ENCODE results near the gene CRACDL. TPM values are rescaled to one million over a fixed set of nuclear protein-coding genes. Genes with fewer than 3 reads are reported as not detected.

Gene CRACDL
- total RNA-seq, 4 donors from 2014 or later = 7.2 to 19.0 (median 15.4) TPM

- 89 to 90% methylated on average over 7 of the region's 7 CpGs for WGBS, 2 donors
- H3K27me3 ChIP-seq = no peaks in the 10 kb centered on the region
- no peak for DNase-seq (ENCODE audit: low spot score in 2 of 2)
- no peak overlapping the region for H3K4me3 ChIP-seq
- no peak overlapping the region for H3K27ac ChIP-seq
- no peaks in the 10 kb centered on the region for H3K36me3 ChIP-seq
- no peak for TF ChIP-seq EP300 (IDR thresholded peaks at IDR 0.05)
- no peaks in the 10 kb centered on the region for H3K9me3 ChIP-seq
- H3K4me1 ChIP-seq = no peaks in the 10 kb centered on the region
Observed at GRCh38 chr2:98832172-98832571, 103.9 kb downstream of the CRACDL start.

DNA sequence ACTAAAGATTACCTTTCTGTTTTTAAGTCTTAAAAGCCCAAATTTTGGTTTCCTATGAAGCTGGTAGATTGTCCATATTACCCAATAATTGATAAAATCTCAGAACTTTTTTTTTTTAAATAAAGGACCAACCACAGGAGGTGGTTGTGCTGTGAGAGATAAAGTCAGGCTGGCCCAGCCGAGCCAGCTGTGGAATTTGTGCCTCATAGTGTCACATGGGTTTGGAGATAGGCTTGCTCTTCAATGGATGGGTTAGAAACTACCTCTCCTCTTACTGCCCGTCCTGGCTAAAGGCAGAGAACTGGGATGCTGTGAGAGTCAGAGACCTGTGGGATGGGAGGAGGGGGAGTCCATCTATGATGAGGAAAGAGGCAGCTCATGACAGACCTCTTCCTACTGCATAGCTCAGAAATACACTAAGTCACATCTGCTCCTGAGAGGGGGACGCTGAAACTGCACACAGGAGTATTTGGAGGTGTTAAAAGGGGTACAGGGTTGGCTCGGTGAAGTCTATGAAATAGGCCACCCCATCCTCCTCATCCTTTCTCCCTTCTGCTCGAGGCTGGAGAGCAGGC, 105.4 kb downstream of the CRACDL start:
- no peaks in the 10 kb centered on the region for H3K4me1 ChIP-seq
- no peak overlapping the region for H3K27ac ChIP-seq
- no peaks in the 10 kb centered on the region for H3K27me3 ChIP-seq
- no peaks in the 10 kb centered on the region for H3K9me3 ChIP-seq
- no peak for DNase-seq (ENCODE audit: low spot score in 2 of 2)
- 81 to 85% methylated on average over 5 of the region's 5 CpGs for WGBS, 2 donors
- TF ChIP-seq EP300 (IDR thresholded peaks at IDR 0.05) (no peak), POLR2A (IDR thresholded peaks at IDR 0.05) (no peak)
- TF ChIP-seq, protein P1, sequence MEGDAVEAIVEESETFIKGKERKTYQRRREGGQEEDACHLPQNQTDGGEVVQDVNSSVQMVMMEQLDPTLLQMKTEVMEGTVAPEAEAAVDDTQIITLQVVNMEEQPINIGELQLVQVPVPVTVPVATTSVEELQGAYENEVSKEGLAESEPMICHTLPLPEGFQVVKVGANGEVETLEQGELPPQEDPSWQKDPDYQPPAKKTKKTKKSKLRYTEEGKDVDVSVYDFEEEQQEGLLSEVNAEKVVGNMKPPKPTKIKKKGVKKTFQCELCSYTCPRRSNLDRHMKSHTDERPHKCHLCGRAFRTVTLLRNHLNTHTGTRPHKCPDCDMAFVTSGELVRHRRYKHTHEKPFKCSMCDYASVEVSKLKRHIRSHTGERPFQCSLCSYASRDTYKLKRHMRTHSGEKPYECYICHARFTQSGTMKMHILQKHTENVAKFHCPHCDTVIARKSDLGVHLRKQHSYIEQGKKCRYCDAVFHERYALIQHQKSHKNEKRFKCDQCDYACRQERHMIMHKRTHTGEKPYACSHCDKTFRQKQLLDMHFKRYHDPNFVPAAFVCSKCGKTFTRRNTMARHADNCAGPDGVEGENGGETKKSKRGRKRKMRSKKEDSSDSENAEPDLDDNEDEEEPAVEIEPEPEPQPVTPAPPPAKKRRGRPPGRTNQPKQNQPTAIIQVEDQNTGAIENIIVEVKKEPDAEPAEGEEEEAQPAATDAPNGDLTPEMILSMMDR (IDR thresholded peaks at IDR 0.05) = no peak
- no peaks in the 10 kb centered on the region for H3K36me3 ChIP-seq
- H3K4me3 ChIP-seq = no peak overlapping the region

DNA sequence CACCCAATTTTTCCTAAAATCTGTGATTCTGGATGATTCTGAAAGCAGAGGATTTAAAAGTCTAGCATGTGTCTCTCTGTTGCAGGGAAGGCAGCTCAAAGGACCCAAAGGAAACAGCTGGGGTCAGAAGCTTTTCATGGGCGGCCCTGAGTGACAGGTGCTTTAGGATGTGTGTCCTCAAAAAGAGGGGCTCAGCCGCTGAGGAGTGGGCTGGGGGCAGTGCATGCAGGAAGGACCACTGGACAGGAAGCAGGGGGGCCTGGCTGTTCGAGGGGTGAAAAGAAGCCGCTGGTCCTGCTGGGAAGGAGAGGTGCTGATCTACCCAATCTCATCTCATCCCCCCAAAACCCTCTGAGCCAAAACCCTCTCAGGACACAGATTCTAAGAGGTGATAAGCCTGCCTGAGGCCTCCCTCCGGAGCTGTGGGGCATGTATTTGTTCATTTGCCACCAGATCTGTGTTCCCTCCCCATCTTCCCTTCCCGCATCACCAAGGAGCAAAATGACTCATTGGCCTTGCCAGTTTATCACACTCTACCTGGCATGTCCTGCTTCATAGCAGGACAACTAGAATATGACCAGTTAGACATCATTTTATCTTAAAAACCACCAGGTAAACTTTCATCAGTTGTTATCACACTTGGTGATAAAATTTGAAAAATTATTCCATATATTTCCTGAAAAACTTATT, 106.3 kb downstream of the CRACDL start:
- no peaks in the 10 kb centered on the region for H3K9me3 ChIP-seq
- H3K27me3 ChIP-seq = no peaks in the 10 kb centered on the region
- WGBS, 2 donors = 74 to 79% methylated on average over 6 of the region's 6 CpGs
- no peaks in the 10 kb centered on the region for H3K36me3 ChIP-seq
- no peak overlapping the region for H3K4me3 ChIP-seq
- no peaks in the 10 kb centered on the region for H3K4me1 ChIP-seq
- DNase-seq (ENCODE audit: low spot score in 2 of 2) = no peak
- H3K27ac ChIP-seq = no peak overlapping the region
- TF ChIP-seq EP300 (IDR thresholded peaks at IDR 0.05) = no peak
- TF ChIP-seq, protein P1 (IDR thresholded peaks at IDR 0.05) = no peak
- TF ChIP-seq POLR2A (IDR thresholded peaks at IDR 0.05) = no peak

DNA sequence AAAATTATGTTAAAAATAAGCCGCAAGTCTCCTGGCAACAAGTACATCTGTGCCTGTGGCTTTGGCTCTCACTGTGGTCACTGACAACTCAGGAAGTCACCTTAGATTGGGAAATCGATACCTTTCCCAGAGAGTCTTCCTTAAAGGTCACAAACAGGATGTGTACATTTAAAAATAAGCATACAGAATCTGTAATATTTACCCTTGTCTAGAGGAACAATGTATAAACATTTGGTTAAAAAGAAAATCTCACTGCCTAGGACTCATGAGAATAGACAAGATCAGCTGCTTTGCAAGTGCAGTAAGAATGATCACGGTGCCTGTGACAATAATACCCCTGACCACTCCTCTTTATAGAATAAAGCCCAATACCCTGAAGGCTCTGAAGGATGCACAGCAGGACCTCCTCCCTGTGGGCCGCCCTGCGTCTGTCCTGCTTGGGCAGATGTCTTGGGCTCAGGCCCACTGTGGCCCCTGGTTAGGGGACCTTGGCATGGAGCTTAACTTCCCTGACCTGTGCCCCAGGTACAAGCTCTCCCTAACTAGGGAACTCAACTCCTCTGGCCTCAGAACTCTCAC, 107.1 kb downstream of the CRACDL start:
- 63 to 73% methylated on average over 5 of the region's 5 CpGs for WGBS, 2 donors
- no peak overlapping the region for H3K27ac ChIP-seq
- H3K4me1 ChIP-seq = no peaks in the 10 kb centered on the region
- H3K4me3 ChIP-seq = no peak overlapping the region
- H3K9me3 ChIP-seq = no peaks in the 10 kb centered on the region
- no peak for DNase-seq (ENCODE audit: low spot score in 2 of 2)
- no peaks in the 10 kb centered on the region for H3K36me3 ChIP-seq
- peaks cover 0 to 4% of the 10 kb centered on the region in 2 donors for H3K27me3 ChIP-seq
- TF ChIP-seq, protein P1 (IDR thresholded peaks at IDR 0.05) = no peak
- TF ChIP-seq EP300 (IDR thresholded peaks at IDR 0.05) = no peak
- TF ChIP-seq POLR2A (IDR thresholded peaks at IDR 0.05) = no peak

GRCh38 chr2:98828369-98828744, 107.7 kb downstream of the CRACDL start:
- H3K36me3 ChIP-seq = no peaks in the 10 kb centered on the region
- no peak overlapping the region for H3K27ac ChIP-seq
- TF ChIP-seq, protein P1 (IDR thresholded peaks at IDR 0.05) = no peak
- TF ChIP-seq POLR2A (IDR thresholded peaks at IDR 0.05) (no peak), EP300 (IDR thresholded peaks at IDR 0.05) (no peak)
- H3K4me1 ChIP-seq = peaks cover 0 to 4% (median under 1%) of the 10 kb centered on the region in 4 donors
- peaks cover 0 to 8% of the 10 kb centered on the region in 2 donors for H3K27me3 ChIP-seq
- 82 to 91% methylated on average over 7 of the region's 7 CpGs for WGBS, 2 donors
- no peak overlapping the region for H3K4me3 ChIP-seq
- no peak for DNase-seq (ENCODE audit: low spot score in 2 of 2)
- H3K9me3 ChIP-seq = no peaks in the 10 kb centered on the region
